Ishikawa (cell line): ENCODE data around the gene GRAMD1B.

Source experiments
- CEBPB ChIP-seq: IDR thresholded peaks from 2 replicates; pipeline ENCODE4 v1.6.1; 2012
- CREB1 ChIP-seq: IDR thresholded peaks from 2 replicates; pipeline ENCODE4 v1.6.1; 2012; ENCODE audit warnings: low read depth
- EGR1 ChIP-seq: IDR thresholded peaks from 2 replicates; pipeline ENCODE4 v1.6.1; 2012
- EP300 ChIP-seq: IDR thresholded peaks from 2 replicates; pipeline ENCODE4 v1.6.1; 2012; ENCODE audit warnings: borderline replicate concordance
- FOXM1 ChIP-seq: IDR thresholded peaks from 2 replicates; pipeline ENCODE4 v1.6.1; 2012; ENCODE audit warnings: low read depth, borderline replicate concordance
- NFIC ChIP-seq: IDR thresholded peaks from 2 replicates; pipeline ENCODE4 v1.6.1; 2012
- RAD21 ChIP-seq: IDR thresholded peaks from 2 replicates; pipeline ENCODE4 v1.6.1; 2012; ENCODE audit warnings: low read depth
- TAF1 ChIP-seq: IDR thresholded peaks from 2 replicates; pipeline ENCODE4 v1.6.1; 2012; ENCODE audit warnings: low read depth, mild to moderate bottlenecking
- TCF12 ChIP-seq: IDR thresholded peaks from 2 replicates; pipeline ENCODE4 v1.6.1; 2012; ENCODE audit warnings: low read depth
- TEAD4 ChIP-seq: IDR thresholded peaks from 2 replicates; pipeline ENCODE4 v1.6.1; 2012
- YY1 ChIP-seq: IDR thresholded peaks from 2 replicates; pipeline ENCODE4 v1.6.1; 2012; ENCODE audit warnings: low read depth
- ZBTB7A ChIP-seq: IDR thresholded peaks from 2 replicates; pipeline ENCODE4 v1.6.1; 2012; ENCODE audit warnings: low read depth
- TF ChIP-seq, protein P1 (sequence below): IDR thresholded peaks from 2 replicates; pipeline ENCODE4 v1.6.1; 2012
- TF ChIP-seq, protein P2 (sequence below): IDR thresholded peaks from 2 replicates; pipeline ENCODE4 v1.6.1; 2012
- TF ChIP-seq, protein P3 (sequence below): IDR thresholded peaks from 2 replicates; pipeline ENCODE4 v1.6.1; 2012; ENCODE audit warnings: low read depth, mild to moderate bottlenecking

Gene GRAMD1B

DNA sequence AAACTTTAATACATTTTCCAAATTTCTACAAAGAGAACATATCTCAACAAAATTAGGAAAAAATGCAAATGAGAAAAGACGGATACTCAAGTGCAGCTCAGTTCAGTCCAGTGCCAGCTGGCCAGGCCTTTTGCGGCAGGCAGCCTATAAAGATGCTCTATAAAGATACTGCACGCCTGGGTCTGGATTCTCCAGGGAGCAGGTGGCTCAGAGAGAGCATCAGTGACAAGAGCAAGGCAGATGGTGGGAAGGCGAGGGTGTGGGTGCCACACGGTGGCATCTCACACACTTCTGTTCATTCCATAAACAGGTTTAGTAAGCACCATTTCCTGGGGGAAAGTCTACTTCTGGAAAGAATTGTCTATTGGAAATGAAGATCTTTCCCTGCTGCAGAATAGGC is 242.5 kb downstream of the GRAMD1B start:
- TF ChIP-seq NFIC: no peak
- no peak for TF ChIP-seq CEBPB
- TF ChIP-seq, protein P1, sequence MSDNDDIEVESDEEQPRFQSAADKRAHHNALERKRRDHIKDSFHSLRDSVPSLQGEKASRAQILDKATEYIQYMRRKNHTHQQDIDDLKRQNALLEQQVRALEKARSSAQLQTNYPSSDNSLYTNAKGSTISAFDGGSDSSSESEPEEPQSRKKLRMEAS: no peak
- no peak for TF ChIP-seq EGR1

DNA sequence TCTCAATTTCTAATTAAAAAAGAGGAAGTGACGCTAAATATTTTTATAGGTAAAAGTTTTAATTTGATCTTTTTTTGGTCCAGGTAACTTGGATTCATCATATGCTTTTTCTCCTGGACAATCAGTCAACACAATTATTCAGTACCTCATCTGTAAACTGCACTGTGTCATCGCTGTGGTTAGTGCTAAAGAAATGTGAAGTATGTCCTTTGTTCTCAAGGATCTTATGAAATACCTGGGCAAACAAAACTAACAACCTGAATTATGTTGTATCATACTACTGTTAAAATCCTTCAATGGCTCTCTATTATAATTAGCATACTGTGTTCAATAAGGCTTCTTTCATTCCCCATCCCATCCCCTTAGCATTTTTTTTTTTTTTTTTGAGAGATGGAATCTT is 244.2 kb downstream of the GRAMD1B start:
- TF ChIP-seq RAD21: no peak
- no peak for TF ChIP-seq EP300
- no peak for TF ChIP-seq NFIC
- TF ChIP-seq CEBPB: no peak
- no peak for TF ChIP-seq TCF12
- TF ChIP-seq TEAD4: no peak
- TF ChIP-seq ZBTB7A: no peak
- no peak for TF ChIP-seq YY1
- TF ChIP-seq, protein P2, sequence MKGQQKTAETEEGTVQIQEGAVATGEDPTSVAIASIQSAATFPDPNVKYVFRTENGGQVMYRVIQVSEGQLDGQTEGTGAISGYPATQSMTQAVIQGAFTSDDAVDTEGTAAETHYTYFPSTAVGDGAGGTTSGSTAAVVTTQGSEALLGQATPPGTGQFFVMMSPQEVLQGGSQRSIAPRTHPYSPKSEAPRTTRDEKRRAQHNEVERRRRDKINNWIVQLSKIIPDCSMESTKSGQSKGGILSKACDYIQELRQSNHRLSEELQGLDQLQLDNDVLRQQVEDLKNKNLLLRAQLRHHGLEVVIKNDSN: no peak
- no peak for TF ChIP-seq CREB1
- TF ChIP-seq, protein P1: no peak
- TF ChIP-seq, protein P3, sequence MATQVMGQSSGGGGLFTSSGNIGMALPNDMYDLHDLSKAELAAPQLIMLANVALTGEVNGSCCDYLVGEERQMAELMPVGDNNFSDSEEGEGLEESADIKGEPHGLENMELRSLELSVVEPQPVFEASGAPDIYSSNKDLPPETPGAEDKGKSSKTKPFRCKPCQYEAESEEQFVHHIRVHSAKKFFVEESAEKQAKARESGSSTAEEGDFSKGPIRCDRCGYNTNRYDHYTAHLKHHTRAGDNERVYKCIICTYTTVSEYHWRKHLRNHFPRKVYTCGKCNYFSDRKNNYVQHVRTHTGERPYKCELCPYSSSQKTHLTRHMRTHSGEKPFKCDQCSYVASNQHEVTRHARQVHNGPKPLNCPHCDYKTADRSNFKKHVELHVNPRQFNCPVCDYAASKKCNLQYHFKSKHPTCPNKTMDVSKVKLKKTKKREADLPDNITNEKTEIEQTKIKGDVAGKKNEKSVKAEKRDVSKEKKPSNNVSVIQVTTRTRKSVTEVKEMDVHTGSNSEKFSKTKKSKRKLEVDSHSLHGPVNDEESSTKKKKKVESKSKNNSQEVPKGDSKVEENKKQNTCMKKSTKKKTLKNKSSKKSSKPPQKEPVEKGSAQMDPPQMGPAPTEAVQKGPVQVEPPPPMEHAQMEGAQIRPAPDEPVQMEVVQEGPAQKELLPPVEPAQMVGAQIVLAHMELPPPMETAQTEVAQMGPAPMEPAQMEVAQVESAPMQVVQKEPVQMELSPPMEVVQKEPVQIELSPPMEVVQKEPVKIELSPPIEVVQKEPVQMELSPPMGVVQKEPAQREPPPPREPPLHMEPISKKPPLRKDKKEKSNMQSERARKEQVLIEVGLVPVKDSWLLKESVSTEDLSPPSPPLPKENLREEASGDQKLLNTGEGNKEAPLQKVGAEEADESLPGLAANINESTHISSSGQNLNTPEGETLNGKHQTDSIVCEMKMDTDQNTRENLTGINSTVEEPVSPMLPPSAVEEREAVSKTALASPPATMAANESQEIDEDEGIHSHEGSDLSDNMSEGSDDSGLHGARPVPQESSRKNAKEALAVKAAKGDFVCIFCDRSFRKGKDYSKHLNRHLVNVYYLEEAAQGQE: no peak
- TF ChIP-seq FOXM1: no peak
- no peak for TF ChIP-seq EGR1
- TF ChIP-seq TAF1: no peak
